Smooth muscle cell (in vitro differentiated cells): Measurements from ENCODE around the gene CENPU. TPM values are rescaled to one million over a fixed set of nuclear protein-coding genes. Genes with fewer than 3 reads are reported as not detected.

Experiments used
- DNase-seq: peaks from one replicate; lab custom pipeline; 2025; ENCODE audit not compliant: unreplicated experiment; lab: John Stamatoyannopoulos, UW
- H2AFZ ChIP-seq: fragments of 200-600 bp; sonication (generic); 2 replicates; pipeline ENCODE4 v1.6.0; 2016; ENCODE audit warnings: antibody characterized with exemption, low read depth, mild to moderate bottlenecking
- H3F3A ChIP-seq: fragments of 200-600 bp; sonication (generic); 2 replicates; pipeline ENCODE4 v1.6.0; 2017; ENCODE audit warnings: antibody characterized with exemption, low read depth
- H3K27ac ChIP-seq: fragments of 200-600 bp; sonication (generic); 2 replicates; pipeline ENCODE4 v1.5.1; 2016; ENCODE audit warnings: low read depth, mild to moderate bottlenecking
- H3K27me3 ChIP-seq: fragments of 200-600 bp; sonication (generic); 2 replicates; pipeline ENCODE4 v1.6.1; 2016; ENCODE audit warnings: low read depth, mild to moderate bottlenecking
- H3K36me3 ChIP-seq: fragments of 200-600 bp; sonication (generic); 2 replicates; pipeline ENCODE4 v1.5.1; 2016; ENCODE audit warnings: low read depth
- H3K4me1 ChIP-seq: fragments of 200-600 bp; sonication (generic); 2 replicates; pipeline ENCODE4 v1.5.1; 2016; ENCODE audit warnings: low read depth
- H3K4me2 ChIP-seq: fragments of 200-600 bp; sonication (generic); 2 replicates; pipeline ENCODE4 v1.6.0; 2016; ENCODE audit warnings: mild to moderate bottlenecking
- H3K4me3 ChIP-seq: fragments of 200-600 bp; sonication (generic); 2 replicates; pipeline ENCODE4 v1.5.1; 2016; ENCODE audit warnings: mild to moderate bottlenecking
- H3K79me2 ChIP-seq: fragments of 200-600 bp; sonication (generic); 2 replicates; pipeline ENCODE4 v1.6.0; 2016; ENCODE audit warnings: low read depth, mild to moderate bottlenecking
- H3K9ac ChIP-seq: fragments of 200-600 bp; sonication (generic); 2 replicates; pipeline ENCODE4 v1.6.0; 2016; ENCODE audit warnings: low read depth
- H3K9me3 ChIP-seq: fragments of 200-600 bp; sonication (generic); replicated peaks from 2 replicates; pipeline ENCODE4 v1.5.1; 2016; ENCODE audit warnings: low read depth
- H4K20me1 ChIP-seq: fragments of 200-600 bp; sonication (generic); 2 replicates; pipeline ENCODE4 v1.6.0; 2016; ENCODE audit warnings: low read depth
- CTCF ChIP-seq: fragments of 200-600 bp; sonication (generic); IDR thresholded peaks from 2 replicates; pipeline ENCODE4 v1.5.1; 2017; ENCODE audit warnings: borderline replicate concordance, mild to moderate bottlenecking, antibody characterized with exemption; ENCODE audit not compliant: insufficient read depth, poor library complexity, severe bottlenecking
- WGBS: methylation state at CpG from one replicate; pipeline ENCODE4 v1.1.7; 2016; ENCODE audit warnings: low lambda C conversion rate; 5-methylcytosine and 5-hydroxymethylcytosine counted together
- polyA plus RNA-seq: library from polyadenylated mRNA; unstranded; fragments of >200 nt; fragmentation: Nextera tagmentation; extraction: Ambion mirVana; gene quantifications from 2 replicates; pipeline ENCODE4 v1.2.1, GENCODE V29; 2016
- total RNA-seq: library from RNA; depleted of rRNA; stranded (reverse); fragments of >200 nt; gene quantifications from 2 replicates; pipeline ENCODE4 v1.2.3, GENCODE V29; 2014

The CENPU gene
- total and polyA plus RNA-seq, 2 experiments from 2014 or later, result 12.2 to 18.4 TPM

GRCh38 chr4:184647266-184648053, 86.4 kb downstream of the CENPU start:
- Histone ChIP-seq H3K4me1 (peaks cover 34% of the 10 kb centered on the region), H4K20me1 (peaks cover 51% of the 10 kb centered on the region), H2AFZ (no peak overlapping the region), H3K36me3 (no peaks in the 10 kb centered on the region), H3K9ac (peak overlapping the region; percentile 93), H3K4me3 (peak overlapping the region; percentile 98), H3F3A (peaks cover 14% of the 10 kb centered on the region), H3K27ac (peak overlapping the region; percentile 97), H3K27me3 (no peaks in the 10 kb centered on the region), H3K4me2 (peak overlapping the region; percentile 94), H3K9me3 (no peaks in the 10 kb centered on the region), H3K79me2 (peaks cover 45% of the 10 kb centered on the region)
- DNase-seq, result no peak
- 46% methylated on average over 7 of the region's 7 CpGs for WGBS
- TF ChIP-seq CTCF, result no peak

- H3K4me3 ChIP-seq, result no peak overlapping the region
- H3K36me3 ChIP-seq, result no peaks in the 10 kb centered on the region
- H4K20me1 ChIP-seq, result peaks cover 64% of the 10 kb centered on the region
- H3K9me3 ChIP-seq, result no peaks in the 10 kb centered on the region
- no peak for DNase-seq
- H2AFZ ChIP-seq, result no peak overlapping the region
- H3F3A ChIP-seq, result peaks cover 14% of the 10 kb centered on the region
- H3K79me2 ChIP-seq, result peaks cover 59% of the 10 kb centered on the region
- H3K4me2 ChIP-seq, result no peak overlapping the region
- no peaks in the 10 kb centered on the region for H3K27me3 ChIP-seq
- H3K4me1 ChIP-seq, result peaks cover 34% of the 10 kb centered on the region
- H3K9ac ChIP-seq, result no peak overlapping the region
- TF ChIP-seq CTCF, result no peak
- no peak overlapping the region for H3K27ac ChIP-seq
- 83% methylated on average over 6 of the region's 6 CpGs for WGBS
Observed at GRCh38 chr4:184645904-184646610, 87.8 kb downstream of the CENPU start.

GRCh38 chr4:184644553-184645307, 89.2 kb downstream of the CENPU start:
- no peaks in the 10 kb centered on the region for H3K36me3 ChIP-seq
- TF ChIP-seq CTCF, result no peak
- no peak overlapping the region for H3K4me3 ChIP-seq
- 58% methylated on average over 9 of the region's 9 CpGs for whole genome bisulfite sequencing
- H3K27ac ChIP-seq, result peak overlapping the region; percentile 86
- no peaks in the 10 kb centered on the region for H3K27me3 ChIP-seq
- H4K20me1 ChIP-seq, result peaks cover 77% of the 10 kb centered on the region
- H3F3A ChIP-seq, result peaks cover 10% of the 10 kb centered on the region
- peak overlapping the region; percentile 67 for H3K9ac ChIP-seq
- peaks cover 72% of the 10 kb centered on the region for H3K79me2 ChIP-seq
- H3K4me2 ChIP-seq, result peak overlapping the region; percentile 57
- no peak for DNase-seq
- H3K9me3 ChIP-seq, result no peaks in the 10 kb centered on the region
- no peak overlapping the region for H2AFZ ChIP-seq
- peaks cover 25% of the 10 kb centered on the region for H3K4me1 ChIP-seq

Other genes starting within 250 kb of the CENPU start
- gene CASP3, start 84.6 kb downstream of the CENPU start, total RNA-seq, result 48.5 and 49.5 TPM in 2 replicates
- gene CASP3, start 84.6 kb downstream of the CENPU start, polyA plus RNA-seq, result 29.1 and 35.7 TPM in 2 replicates
- gene PRIMPOL, start 84.4 kb downstream of the CENPU start, total RNA-seq, result 15.4 and 21.6 TPM in 2 replicates
- 7.5 and 8.3 TPM in 2 replicates for gene PRIMPOL, start 84.4 kb downstream of the CENPU start, polyA plus RNA-seq
- 22.4 and 24.5 TPM in 2 replicates for gene ACSL1, start 91.9 kb upstream of the CENPU start, total RNA-seq
- gene ACSL1, start 91.9 kb upstream of the CENPU start, polyA plus RNA-seq, result 12.0 and 13.8 TPM in 2 replicates